Measurements from ENCODE around the gene ERGIC1.

GRCh38 chr5:172959824-172960799 is 126.1 kb downstream of the ERGIC1 start:
- TF ChIP-seq CTCF (IDR thresholded peaks at IDR 0.05) (no peak), POLR2A (IDR thresholded peaks at IDR 0.05) (no peak), POLR2AphosphoS5 (IDR thresholded peaks at IDR 0.05) (no peak)

All from prostate gland (tissue), 2 donors.